Measurements from ENCODE around the gene CFAP69. TPM values are rescaled to one million over a fixed set of nuclear protein-coding genes. Genes with fewer than 3 reads are reported as not detected.

Gene CFAP69
- total RNA-seq, 1 experiment from 2014 or later = 2.4 TPM

GRCh38 chr7:90225181-90225580, 19.8 kb upstream of the CFAP69 start:
- Histone ChIP-seq H3K36me3 (ENCODE audit: insufficient read depth, low read length, poor library complexity, severe bottlenecking) (peaks cover 56% of the 10 kb centered on the region), H3K27me3 (replicated peaks; ENCODE audit: insufficient read depth, low read depth, low read length, poor library complexity) (no peaks in the 10 kb centered on the region), H3K9me3 (ENCODE audit: low read depth, low read length, poor library complexity, severe bottlenecking) (no peaks in the 10 kb centered on the region), H3K27ac (ENCODE audit: low read depth, low read length, poor library complexity, severe bottlenecking) (no peak overlapping the region), H3K4me3 (ENCODE audit: low read depth, low read length, poor library complexity, severe bottlenecking) (no peak overlapping the region), H3K4me1 (ENCODE audit: insufficient read depth, low read length, poor library complexity, severe bottlenecking) (peaks cover 34% of the 10 kb centered on the region)
- DNase-seq (ENCODE audit: low spot score) = no peak
- intact Hi-C loops (cut with micrococcal nuclease; ENCODE audit: unreplicated experiment) = no loop called here
- BruUV-seq (replicated peaks) = no TSS peak
- TF ChIP-seq EZH2 (IDR thresholded peaks at IDR 0.05; ENCODE audit: borderline replicate concordance, low read depth, low read length, poor library complexity, severe bottlenecking) (no peak), CTCF (conservative IDR thresholded peaks at IDR 0.05; ENCODE audit: low read depth, low read length) (no peak)
- ChIA-PET POLR2A (ENCODE audit: low non-redundant PET) (no interaction called here), CTCF (no interaction called here)

GRCh38 chr7:90225601-90226000, 19.4 kb upstream of the CFAP69 start:
- Histone ChIP-seq H3K36me3 (ENCODE audit: insufficient read depth, low read length, poor library complexity, severe bottlenecking) (peaks cover 60% of the 10 kb centered on the region), H3K27me3 (replicated peaks; ENCODE audit: insufficient read depth, low read depth, low read length, poor library complexity) (no peaks in the 10 kb centered on the region), H3K27ac (ENCODE audit: low read depth, low read length, poor library complexity, severe bottlenecking) (no peak overlapping the region), H3K4me3 (ENCODE audit: low read depth, low read length, poor library complexity, severe bottlenecking) (no peak overlapping the region), H3K9me3 (ENCODE audit: low read depth, low read length, poor library complexity, severe bottlenecking) (no peaks in the 10 kb centered on the region), H3K4me1 (ENCODE audit: insufficient read depth, low read length, poor library complexity, severe bottlenecking) (peaks cover 33% of the 10 kb centered on the region)
- POLR2A ChIA-PET (ENCODE audit: low non-redundant PET) = no interaction called here
- TF ChIP-seq EZH2 (IDR thresholded peaks at IDR 0.05; ENCODE audit: borderline replicate concordance, low read depth, low read length, poor library complexity, severe bottlenecking) = no peak
- TF ChIP-seq CTCF (conservative IDR thresholded peaks at IDR 0.05; ENCODE audit: low read depth, low read length) = no peak
- CTCF ChIA-PET = no interaction called here
- intact Hi-C loops (cut with micrococcal nuclease; ENCODE audit: unreplicated experiment) = no loop called here
- no peak for DNase-seq (ENCODE audit: low spot score)
- BruUV-seq (replicated peaks) = no TSS peak

- ChIA-PET POLR2A (ENCODE audit: low non-redundant PET) (no interaction called here), CTCF (no interaction called here)
- DNase-seq (ENCODE audit: low spot score) = no peak
- Histone ChIP-seq H3K9me3 (ENCODE audit: low read depth, low read length, poor library complexity, severe bottlenecking) (no peaks in the 10 kb centered on the region), H3K27me3 (replicated peaks; ENCODE audit: insufficient read depth, low read depth, low read length, poor library complexity) (no peaks in the 10 kb centered on the region), H3K4me3 (ENCODE audit: low read depth, low read length, poor library complexity, severe bottlenecking) (no peak overlapping the region), H3K36me3 (ENCODE audit: insufficient read depth, low read length, poor library complexity, severe bottlenecking) (peaks cover 68% of the 10 kb centered on the region), H3K27ac (ENCODE audit: low read depth, low read length, poor library complexity, severe bottlenecking) (no peak overlapping the region), H3K4me1 (ENCODE audit: insufficient read depth, low read length, poor library complexity, severe bottlenecking) (peaks cover 34% of the 10 kb centered on the region)
- intact Hi-C loops (cut with micrococcal nuclease; ENCODE audit: unreplicated experiment) = no loop called here
- TF ChIP-seq CTCF (conservative IDR thresholded peaks at IDR 0.05; ENCODE audit: low read depth, low read length) = no peak
- TF ChIP-seq EZH2 (IDR thresholded peaks at IDR 0.05; ENCODE audit: borderline replicate concordance, low read depth, low read length, poor library complexity, severe bottlenecking) = no peak
- BruUV-seq (replicated peaks) = no TSS peak
Observed at GRCh38 chr7:90227259-90227658, 17.7 kb upstream of the CFAP69 start.
